Measurements from ENCODE around the gene ZNF394. TPM values are rescaled to one million over a fixed set of nuclear protein-coding genes. Genes with fewer than 3 reads are reported as not detected.

The ZNF394 gene
- total and polyA plus RNA-seq, 2 of the 4 experiments (the other 2 are of a cell fraction): 10.9 to 24.7 TPM

DNA sequence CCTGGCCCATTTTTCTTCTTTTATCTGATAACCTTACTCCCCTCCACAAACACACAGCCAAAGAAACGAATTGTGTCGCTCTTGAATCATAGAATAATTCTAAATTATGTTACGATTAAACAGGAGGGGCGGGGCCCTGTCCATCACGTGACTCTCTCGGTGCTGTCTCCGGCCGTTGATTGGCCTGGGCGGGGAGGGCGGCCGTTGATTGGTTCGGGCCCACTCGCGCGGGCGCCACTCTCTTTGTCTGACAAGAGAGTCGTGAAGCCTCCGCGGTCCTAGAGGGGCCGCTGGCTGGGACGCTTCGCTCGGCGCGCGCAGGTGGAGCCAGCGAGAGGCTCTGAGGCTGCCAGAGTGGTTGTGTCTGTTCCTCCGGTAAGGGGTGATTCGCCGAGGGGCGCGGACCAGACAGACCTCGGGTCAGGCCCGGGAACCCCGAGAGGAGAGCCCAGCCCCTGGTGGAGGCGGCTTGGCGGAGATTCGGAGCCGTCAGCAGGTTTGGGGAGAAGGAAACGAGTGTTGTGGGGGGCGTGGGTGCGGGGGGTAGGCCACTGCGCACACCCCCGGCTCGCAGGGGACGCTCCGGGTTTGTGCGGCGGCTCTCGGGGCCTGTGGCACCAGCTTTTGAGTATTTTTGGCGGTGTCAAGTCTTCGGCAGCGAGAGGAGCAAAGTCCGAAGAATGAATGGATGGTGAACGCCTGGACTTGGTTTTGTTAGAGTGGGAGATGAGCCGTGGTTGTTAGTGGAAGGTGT is 27.3 kb downstream of the ZNF394 start, which contains the start of gene ZNF789 (continued):
- TF ChIP-seq CEBPB (IDR thresholded peaks at IDR 0.05; ENCODE audit: low read depth, low read length): no peak
- peak; percentile 50 for TF ChIP-seq BHLHE40 (IDR thresholded peaks at IDR 0.05; ENCODE audit: low read depth, low read length)

DNA sequence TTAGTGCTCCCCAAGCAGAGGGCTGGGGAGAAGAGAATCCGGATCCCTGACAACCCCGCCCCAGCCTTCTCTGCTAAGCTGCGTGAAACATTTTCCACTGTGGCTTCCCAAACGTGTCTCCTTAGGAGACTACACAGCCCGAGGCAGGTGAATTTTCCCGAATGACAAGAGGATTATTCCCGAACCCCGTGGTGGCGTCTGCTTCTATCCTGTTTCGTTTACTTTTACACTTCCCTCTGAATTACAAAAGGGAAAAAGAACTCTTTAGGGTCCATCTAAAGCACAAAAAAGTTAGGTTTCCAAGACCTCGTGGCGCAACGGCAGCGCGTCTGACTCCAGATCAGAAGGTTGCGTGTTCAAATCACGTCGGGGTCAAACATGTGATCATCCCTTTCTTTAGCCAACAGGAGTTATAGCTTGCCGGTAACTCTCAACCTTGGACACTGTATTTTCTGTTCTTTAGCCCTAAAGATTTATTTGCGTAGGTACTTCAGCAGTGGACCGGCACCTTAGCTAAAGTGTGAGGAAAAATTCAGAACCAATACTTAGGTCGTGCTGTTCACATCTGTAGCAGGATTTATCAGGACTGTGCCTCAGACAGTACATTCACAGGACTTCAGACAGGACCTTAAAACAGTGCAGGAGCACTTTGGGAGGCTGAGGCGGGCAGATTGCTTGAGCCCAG is 30.6 kb downstream of the ZNF394 start:
- peak overlapping the region; percentile 67 for H2AFZ ChIP-seq (replicated peaks; ENCODE audit: low read length, poor library complexity)
- BruUV-seq (replicated peaks): no TSS peak
- H3K27me3 ChIP-seq (ENCODE audit: control insufficient read depth, insufficient read depth, low read length): no peaks in the 10 kb centered on the region
- no peak overlapping the region for H3K4me2 ChIP-seq (ENCODE audit: low read depth, low read length)
- peaks cover 7 to 33% of the 10 kb centered on the region in 2 experiments for H3K79me1 ChIP-seq (ENCODE audit: low read depth in 1 of 2, low read length in 2 of 2)
- H2BK20ac ChIP-seq (ENCODE audit: low read depth, low read length): no peak overlapping the region
- H2AK5ac ChIP-seq (ENCODE audit: low read depth, low read length): no peak overlapping the region
- CTCF ChIA-PET: interaction anchor here (0.6 kb wide), 1 partner anchor 598 kb away, joined by 3 read pairs; no protein-coding TSS in a partner anchor
- dilution Hi-C loops (cut with HindIII; ENCODE audit: low sequenced_read_pairs, unreplicated experiment): no loop called here
- peaks cover 3% of the 10 kb centered on the region; the same call in 1 of the 2 replicates for H3K9me1 ChIP-seq (ENCODE audit: insufficient read depth, low read length)
- H3K56ac ChIP-seq (ENCODE audit: extremely low read depth, insufficient read depth, low read length): no peak overlapping the region
- 30% methylated on average over 7 of the region's 23 CpGs; no CpG with 5 or more reads in 1 of the 2 experiments for WGBS, 2 experiments (ENCODE audit: extremely low coverage in 2 of 2, insufficient read length in 1 of 2)
- H4K5ac ChIP-seq (ENCODE audit: low read depth, low read length): no peak overlapping the region
- H3K4me1 ChIP-seq (ENCODE audit: control insufficient read depth, insufficient read depth, low read length): peaks cover 2% of the 10 kb centered on the region; the same call in 1 of the 2 replicates
- no peak overlapping the region for H3K14ac ChIP-seq (replicated peaks; ENCODE audit: low read depth, low read length)
- ATAC-seq (ENCODE audit: low read depth) (no peak), DNase-seq (no peak)
- no peaks in the 10 kb centered on the region for H4K20me1 ChIP-seq (ENCODE audit: insufficient read depth, low read length)
- no peak overlapping the region for H2BK5ac ChIP-seq (ENCODE audit: low read depth, low read length, poor library complexity, severe bottlenecking)
- H3K4me3 ChIP-seq (ENCODE audit: insufficient read depth, low read depth, low read length): no peak overlapping the region
- H4K8ac ChIP-seq (ENCODE audit: low read depth in 2 of 2, low read length in 2 of 2): no peak overlapping the region
- H2BK15ac ChIP-seq (ENCODE audit: low read depth, low read length): no peak overlapping the region
- H3K9me3 ChIP-seq (ENCODE audit: control insufficient read depth, insufficient read depth, low read length): no peaks in the 10 kb centered on the region
- intact Hi-C loops (cut with micrococcal nuclease): no loop called here
- H3K27ac ChIP-seq (ENCODE audit: insufficient read depth, low read length): no peak overlapping the region
- H4K91ac ChIP-seq (ENCODE audit: insufficient read depth, low read depth, low read length): no peak overlapping the region
- no peaks in the 10 kb centered on the region for H3K36me3 ChIP-seq (ENCODE audit: control insufficient read depth, insufficient read depth, low read length)
- in situ Hi-C loops (cut with MboI; ENCODE audit: low sequenced_read_pairs): no loop called here
- H3K4ac ChIP-seq (ENCODE audit: low read depth, low read length): no peak overlapping the region
- no peak overlapping the region for H2AK9ac ChIP-seq (replicated peaks; ENCODE audit: low read depth, low read length, poor library complexity)
- POLR2A ChIA-PET (ENCODE audit: unreplicated experiment): no interaction called here
- H3K9ac ChIP-seq (ENCODE audit: low read depth, low read length): no peak overlapping the region
- H3K23ac ChIP-seq (ENCODE audit: low read depth, low read length): no peak overlapping the region
- no peak overlapping the region for H2BK120ac ChIP-seq (ENCODE audit: low read depth, low read length)
- H3K18ac ChIP-seq (ENCODE audit: low read depth, low read length): no peak overlapping the region
- TF ChIP-seq NFE2L2 (IDR thresholded peaks at IDR 0.05; ENCODE audit: low read depth, low read length) (no peak), SMC3 (IDR thresholded peaks at IDR 0.05; ENCODE audit: low read depth, low read length) (no peak), MAFK (IDR thresholded peaks at IDR 0.05; ENCODE audit: low read depth, low read length) (no peak), MAZ (IDR thresholded peaks at IDR 0.05; ENCODE audit: borderline replicate concordance, low read depth, low read length) (no peak), FOS (IDR thresholded peaks at IDR 0.05; ENCODE audit: low read depth, low read length) (no peak), RCOR1 (IDR thresholded peaks at IDR 0.05; ENCODE audit: insufficient replicate concordance, low read length) (no peak), CHD1 (IDR thresholded peaks at IDR 0.05; ENCODE audit: low read depth, low read length) (no peak), POLR2A (IDR thresholded peaks at IDR 0.05; ENCODE audit: low read depth, low read length) (no peak), RFX5 (IDR thresholded peaks at IDR 0.05; ENCODE audit: low read depth, low read length) (no peak), BHLHE40 (IDR thresholded peaks at IDR 0.05; ENCODE audit: low read depth, low read length) (no peak), RAD21 (IDR thresholded peaks at IDR 0.05; ENCODE audit: low read length) (no peak)
- TF ChIP-seq, protein P1, sequence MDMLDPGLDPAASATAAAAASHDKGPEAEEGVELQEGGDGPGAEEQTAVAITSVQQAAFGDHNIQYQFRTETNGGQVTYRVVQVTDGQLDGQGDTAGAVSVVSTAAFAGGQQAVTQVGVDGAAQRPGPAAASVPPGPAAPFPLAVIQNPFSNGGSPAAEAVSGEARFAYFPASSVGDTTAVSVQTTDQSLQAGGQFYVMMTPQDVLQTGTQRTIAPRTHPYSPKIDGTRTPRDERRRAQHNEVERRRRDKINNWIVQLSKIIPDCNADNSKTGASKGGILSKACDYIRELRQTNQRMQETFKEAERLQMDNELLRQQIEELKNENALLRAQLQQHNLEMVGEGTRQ (IDR thresholded peaks at IDR 0.05; ENCODE audit: low read depth, low read length): no peak
- TF ChIP-seq, protein P2, sequence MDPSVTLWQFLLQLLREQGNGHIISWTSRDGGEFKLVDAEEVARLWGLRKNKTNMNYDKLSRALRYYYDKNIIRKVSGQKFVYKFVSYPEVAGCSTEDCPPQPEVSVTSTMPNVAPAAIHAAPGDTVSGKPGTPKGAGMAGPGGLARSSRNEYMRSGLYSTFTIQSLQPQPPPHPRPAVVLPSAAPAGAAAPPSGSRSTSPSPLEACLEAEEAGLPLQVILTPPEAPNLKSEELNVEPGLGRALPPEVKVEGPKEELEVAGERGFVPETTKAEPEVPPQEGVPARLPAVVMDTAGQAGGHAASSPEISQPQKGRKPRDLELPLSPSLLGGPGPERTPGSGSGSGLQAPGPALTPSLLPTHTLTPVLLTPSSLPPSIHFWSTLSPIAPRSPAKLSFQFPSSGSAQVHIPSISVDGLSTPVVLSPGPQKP (IDR thresholded peaks at IDR 0.05; ENCODE audit: borderline replicate concordance, low read depth, low read length): no peak
